HG03108 (cell line): ENCODE measurements around the gene DBP.
"Not testable (repeated sequence)": the region's sequence is repeated elsewhere in the genome, so short reads cannot be mapped to it uniquely, and the experiment has no call there.

Experiments
- ATAC-seq: cut with Tn5 transposase; IDR thresholded peaks from one replicate; pipeline ENCODE4 v1.9.1; 2021; ENCODE audit warnings: moderate library complexity; ENCODE audit not compliant: unreplicated experiment

The DBP gene

DNA sequence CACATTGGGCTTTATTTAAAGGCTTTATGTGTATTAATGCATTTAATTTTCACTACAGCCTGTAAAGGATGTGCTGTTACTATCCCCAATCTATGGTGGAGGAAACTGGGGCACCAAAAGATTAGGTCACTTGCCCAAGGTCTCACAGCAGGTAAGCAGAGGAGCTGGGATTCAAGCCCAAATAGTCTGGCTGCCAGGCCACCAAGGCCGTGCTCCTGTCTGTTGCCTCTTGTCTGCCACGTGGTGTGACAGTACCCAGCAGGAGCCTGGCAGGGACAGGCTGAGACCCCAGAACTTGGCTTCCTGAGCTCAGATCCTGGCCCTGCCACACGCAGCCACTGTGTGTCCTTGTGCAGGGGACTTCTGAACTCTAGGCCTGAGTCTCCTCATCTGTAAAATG lies 31.2 kb upstream of the DBP start:
- ATAC-seq, result no peak

DNA sequence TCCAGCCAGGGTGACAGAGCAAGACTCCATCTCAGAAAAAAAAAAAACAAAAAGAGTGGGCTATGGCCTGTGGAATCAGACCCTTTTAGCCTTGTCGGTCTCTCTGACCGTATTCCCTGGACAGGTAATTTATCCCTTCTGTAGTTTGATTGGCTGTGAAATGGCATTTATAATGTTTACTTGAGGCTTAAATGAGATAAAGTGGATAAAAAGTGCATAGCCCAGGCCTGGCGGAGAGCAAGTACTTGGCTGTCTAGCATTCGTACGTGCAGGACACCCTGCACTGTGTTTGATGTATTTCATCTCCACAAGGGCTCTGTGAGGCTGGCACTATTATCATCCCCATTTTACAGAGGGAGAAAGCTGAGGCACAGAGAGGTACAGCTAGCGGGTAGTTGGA lies 28.6 kb upstream of the DBP start:
- ATAC-seq, result no peak

DNA sequence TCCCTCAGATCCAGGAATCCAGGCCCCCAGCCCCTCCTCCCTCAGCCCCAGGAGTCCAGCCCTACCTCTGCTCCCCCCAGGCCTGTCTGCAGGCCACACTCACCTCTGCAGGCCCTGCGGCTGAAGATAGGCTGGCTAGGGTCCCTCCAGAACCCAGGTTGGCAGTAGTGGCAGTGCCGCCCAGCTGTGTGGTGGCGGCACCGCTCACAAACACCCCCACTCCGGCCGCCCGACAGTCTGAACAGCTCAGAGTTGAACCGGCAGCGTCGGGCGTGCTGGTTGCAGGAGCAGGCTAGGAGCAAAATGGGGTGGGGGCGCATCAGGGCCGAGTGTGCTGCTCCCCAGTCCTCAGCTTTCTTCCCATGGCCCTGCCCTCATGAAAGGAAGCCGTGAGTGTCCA lies 27.3 kb upstream of the DBP start:
- ATAC-seq, result no peak

DNA sequence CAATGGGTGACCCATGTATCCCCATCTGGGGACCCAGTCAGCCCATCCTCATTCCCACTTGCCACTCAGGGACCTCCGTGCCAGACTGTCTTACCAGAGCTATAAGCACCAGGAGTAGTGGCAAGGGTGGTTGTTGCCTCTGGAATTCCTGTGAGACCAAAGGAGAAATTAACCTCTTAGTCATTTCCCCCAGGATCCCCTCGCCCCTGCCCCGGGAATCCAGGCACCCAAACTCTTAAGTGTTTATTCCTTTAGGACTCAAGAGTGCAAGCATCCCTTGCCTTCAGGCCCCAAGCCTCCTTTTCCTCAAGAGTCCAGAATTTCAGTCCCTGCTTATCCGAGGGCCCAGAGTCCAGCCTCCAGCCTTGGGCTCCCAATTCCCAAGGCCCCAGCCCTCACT lies 26.5 kb upstream of the DBP start:
- no peak for ATAC-seq

DNA sequence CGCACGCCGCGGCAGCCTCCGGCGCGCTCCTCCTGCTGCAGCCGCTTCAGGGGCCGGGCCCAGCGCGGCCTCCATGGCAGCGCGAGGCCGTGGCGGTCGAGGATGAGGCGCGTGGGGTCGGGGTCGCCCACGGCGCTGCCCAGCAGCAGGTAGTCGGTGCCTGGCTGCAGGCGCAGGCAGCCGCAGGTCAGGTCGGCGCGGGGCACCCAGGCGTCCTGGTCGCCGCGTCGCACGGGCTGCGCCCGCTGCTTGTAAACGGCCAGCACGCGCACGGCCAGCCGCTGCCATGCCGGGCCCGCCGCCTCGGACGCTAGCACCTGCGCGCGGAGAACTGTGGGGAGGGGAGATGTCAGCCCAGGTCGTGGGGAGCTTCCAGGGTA lies 24.5 kb upstream of the DBP start:
- no peak for ATAC-seq

DNA sequence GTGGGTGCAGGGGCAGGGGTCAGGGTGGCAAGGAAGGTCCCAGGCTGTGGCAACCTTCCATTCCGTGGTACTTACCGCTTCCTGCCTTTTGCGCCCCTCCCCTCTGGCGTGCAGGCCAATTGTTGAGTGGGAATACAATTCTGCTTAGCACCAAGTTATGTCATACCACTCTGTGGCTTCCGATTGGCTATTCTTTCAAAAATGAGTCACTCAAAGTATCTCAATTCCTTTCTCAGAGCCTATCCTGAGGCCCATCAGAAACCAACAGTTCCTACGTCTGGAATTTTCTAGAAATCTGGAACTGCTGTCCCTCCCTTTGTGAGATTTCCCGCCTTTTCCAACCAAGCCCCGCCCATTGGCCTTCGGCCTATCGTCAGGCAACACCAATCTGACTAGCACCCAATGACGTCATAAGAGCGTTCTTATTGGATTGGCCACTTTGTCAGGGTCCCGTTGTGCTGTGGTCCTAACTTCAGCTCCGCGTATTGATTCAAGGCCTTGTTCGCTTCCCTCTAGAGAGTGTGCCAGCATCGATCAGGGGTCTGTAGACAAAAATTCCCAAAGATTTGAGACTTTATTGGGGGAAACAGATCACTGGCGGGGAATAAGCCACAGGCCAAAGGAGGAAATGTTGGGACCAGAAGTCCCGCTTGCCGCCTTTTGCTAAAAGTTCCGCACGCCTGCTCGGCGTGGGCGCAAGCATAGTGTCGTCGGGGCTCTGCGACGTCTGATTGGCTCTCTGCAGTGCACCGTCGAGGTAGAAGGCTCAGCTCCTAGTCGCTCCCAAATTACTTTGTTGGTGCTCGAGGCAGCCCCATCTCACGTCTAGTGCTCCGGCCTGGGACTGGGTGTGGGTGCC lies 23.9 kb upstream of the DBP start:
- peak; percentile 71 for ATAC-seq

DNA sequence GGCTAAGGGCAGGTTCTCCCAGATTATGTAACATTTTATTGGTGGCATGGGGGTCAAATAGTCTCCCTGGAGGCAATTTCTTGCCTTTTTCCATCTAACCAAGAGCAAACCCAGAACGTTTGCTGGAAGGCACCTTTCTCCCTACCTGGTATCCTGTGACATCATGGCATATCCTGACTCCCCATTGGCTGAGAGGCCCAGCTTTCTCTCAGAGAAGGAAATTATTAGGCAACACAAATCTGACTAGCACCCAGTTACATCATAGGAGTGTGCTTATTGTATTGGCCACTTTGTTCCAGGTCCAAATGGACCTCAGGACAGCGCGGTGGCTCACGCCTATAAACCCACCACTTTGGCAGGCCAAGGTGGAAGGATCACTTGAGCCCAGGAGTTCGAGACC lies 22.6 kb upstream of the DBP start:
- ATAC-seq, result no peak

DNA sequence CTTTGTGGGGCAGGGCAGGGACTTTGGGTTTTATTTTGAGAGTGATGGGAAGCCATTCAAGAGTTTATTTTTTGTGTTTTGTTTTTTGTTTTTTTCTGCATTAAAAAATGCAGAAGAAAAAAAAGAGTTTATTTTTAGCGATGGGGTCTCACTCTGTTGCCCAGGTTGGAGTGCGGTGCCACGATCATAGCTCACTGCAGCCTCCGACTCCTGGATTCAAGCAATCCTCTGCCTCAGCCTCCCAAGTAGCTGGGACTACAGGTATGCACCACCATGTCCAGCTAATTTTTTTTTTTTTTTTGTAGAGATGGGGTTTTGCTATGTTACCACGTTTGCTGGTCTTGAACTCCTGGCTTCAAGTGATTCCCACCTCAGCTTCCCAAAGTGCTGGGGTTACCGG lies 21.3 kb upstream of the DBP start:
- ATAC-seq, result no peak

DNA sequence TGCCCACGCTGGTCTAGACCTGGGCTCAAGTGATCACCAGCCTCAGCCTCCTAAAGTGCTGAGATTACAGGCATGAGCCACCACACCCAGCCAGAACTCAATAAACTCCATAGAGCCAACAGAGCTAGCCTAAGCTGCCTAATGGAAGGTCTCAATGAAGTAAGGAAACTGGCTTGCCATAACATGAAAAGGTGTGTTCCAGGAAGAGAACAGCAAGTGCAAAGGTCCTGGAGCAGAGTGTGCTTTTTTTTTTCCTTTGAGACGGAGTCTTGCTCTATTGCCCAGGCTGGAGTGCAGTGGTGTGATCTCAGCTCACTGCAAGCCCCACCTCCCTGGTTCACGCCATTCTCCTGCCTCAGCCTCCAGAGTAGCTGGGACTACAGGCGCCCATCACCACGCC lies 20.6 kb upstream of the DBP start:
- not testable (repeated sequence) for ATAC-seq

DNA sequence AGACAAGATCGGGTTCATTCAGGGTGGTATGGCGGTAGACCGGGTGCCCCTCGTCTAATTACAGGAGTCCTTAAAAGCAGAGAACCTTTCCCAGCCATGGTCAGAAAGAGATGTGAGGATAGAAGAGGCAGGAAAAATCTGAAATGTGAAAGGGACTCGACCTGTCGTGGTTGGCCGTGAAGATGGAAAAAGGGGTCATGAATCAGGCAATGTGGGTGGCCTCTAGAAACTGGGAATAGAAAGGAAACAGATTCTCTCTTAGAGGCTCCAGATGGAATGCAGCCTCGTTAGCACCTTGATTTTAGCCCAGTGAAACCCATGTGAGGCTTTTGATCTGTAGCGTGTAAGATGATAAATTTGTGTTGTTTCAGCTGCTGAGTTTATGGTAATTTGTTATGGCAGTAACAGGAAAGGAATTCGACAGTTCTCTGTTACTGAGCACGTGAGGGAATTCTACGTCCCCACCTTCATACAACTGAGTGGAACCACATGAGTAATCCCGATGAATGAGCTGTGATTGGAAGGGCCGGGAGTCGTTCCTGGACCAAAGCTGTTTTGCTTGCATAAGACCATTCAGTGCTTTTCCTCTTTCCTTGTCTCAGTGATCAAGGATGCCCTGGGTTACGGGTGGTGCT lies 19.8 kb upstream of the DBP start:
- ATAC-seq, result no peak

DNA sequence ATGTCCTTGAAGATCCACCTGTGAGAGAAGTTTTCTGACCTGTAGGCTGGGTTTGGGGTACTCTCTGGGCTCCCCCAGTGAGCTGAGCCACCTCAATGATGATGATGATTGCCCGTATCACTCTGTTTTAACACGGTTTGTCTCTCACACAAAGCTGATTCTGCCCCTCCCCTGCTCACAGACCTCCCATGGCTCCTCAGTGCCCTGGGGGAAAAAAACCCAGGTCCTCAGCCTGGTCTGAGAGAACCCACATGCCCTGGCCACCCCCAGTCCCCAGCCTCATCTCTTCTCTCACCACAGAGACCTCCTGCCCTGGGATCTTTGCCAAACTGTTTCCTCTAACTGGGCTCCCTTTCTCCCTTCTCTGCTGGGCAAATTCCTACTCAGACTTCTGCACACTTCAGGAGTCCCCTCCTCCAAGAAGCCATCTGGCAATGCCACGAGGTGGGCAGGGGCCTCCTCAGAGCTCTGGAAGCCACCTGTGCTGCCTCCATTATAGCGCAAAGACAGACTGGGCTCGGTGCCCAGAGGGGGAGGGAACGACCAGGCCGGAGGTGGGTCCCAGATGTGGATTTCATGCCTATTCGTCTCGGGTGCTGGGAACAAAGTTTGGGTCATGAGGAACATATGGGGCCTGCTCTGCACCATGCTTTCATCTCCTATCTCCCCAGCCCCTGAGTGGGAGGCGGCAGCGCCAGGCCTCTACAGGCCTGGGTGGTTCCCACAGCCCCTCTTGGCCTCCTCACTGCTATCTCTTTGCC lies 17.3 kb upstream of the DBP start:
- ATAC-seq, result no peak

DNA sequence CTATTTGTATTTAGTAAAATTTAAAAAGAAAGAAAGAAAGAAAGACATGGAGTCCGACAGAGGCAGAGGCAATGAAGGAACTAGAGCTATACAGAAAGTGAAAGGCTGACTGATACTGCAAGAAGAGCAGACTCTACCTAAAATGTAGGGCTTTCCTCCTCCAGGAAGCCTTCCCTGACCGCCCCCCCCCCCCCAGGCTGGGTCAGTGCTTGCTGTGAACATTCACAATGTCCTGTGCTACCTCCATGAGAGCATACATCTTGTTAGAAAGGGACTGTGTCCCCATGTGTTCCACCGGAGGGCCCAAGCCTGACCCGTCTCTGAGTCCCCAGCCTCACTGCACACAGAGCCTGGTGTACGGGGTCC lies 14.5 kb upstream of the DBP start:
- ATAC-seq, result no peak

DNA sequence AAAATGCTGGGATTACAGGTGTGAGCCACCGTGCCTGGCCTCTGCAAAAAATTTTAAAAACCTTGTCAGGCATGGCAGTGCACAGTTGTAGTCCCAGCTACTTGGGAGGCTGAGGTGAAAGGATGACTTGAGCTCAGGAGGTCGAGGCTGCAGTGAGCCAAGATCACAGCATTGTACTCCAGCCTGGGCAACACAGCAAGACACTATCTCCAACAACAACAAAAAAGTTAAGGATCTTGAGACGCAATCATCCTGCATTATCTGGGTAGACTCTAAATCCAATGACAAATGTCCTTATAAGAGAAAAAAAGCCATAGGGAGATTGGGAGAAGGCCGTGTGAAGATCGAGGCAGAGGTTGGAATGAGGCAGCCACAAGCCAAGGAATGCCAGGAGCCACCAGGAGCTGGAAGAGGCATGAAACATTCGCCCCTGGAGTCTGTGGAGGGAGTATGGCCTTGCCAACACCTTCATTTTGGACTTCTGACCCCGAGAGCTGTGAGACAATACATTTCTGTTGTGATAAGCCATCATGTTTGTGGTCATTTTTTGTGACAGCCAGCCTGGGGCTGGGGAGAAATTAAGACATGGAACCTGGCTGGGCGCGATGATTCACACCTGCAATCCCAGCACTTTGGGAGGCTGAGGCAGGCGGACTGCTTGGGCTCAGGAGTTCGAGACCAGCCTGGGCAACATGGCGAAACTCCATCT lies 13.9 kb upstream of the DBP start:
- ATAC-seq, result no peak

DNA sequence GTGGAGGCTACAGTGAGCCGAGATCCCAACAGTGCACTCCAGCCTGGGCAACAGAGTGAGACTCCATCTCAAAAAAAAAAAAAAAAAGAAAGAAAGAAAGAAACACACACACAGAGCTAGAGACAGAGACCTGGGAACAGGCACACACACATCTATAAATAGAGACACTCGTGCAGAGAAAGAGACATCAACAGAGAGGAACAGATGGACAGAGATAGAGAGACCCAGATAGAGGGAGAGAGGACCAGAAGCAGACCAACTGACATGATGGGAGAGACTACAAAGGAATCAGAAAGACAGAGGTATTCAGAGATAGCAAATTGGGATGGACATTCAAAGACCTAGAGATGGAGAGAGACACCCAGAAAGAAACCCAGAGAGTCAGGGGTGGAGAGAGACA lies 11.0 kb upstream of the DBP start:
- ATAC-seq, result no peak

DNA sequence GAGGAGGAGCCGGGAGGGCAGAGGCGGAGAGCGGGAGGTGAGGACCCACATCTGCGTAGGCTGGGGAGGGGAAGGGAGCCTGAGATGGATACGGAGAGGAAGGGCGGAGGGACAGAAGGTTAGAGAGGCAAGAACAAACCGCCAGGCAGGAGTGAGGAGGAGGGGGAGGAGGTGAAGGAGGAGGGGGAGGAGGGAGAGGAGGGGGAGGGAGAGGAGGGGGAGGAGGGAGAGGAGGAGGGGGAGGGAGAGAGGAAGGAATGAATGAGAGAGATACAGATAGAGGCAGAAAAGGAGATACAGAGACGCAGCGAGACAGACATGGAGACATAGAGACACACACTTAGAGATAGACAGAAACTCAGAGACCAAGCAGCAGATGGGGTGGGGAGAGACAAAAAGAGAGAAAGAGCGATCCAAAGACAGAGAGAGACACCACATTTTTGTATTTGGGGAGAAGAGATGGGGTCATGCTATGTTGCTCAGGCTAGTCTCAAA lies 9.6 kb upstream of the DBP start:
- no peak for ATAC-seq

DNA sequence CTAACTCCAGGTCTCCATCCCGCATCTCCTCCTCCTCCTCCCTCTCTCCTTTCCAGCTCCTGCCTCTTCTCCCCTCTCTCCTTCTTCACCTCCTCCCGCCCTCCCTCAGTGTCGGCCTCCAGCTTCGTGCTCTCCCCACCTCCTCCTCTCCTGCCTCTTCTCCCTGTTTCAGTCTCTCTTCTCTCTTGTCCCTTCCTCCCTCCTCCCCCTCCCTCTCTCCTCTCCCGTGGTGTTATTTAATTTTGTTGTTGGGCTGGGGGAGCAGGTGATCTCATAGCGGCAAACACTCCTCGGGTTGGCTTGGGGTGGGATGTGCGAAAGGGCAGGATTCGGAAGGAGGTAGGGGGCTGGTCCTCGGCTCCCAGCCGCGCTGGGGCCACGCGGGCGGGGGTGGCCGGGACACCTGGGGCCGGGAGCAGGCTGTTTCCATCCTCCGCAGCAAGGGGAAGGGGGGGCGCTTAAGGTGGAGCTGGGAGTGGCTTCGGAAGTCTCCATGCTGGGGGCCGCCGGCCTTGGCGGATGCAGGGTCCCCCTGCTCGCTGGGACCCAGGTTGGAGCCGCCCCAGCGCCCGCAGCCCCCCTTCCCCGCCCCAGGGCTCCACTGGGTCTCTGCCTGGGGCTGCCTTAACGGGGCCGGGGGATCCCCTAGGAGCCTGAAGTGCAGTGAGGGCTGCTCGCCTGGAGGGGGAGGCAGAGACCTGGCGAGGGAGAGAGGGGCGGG lies 9.0 kb upstream of the DBP start, which contains the start of gene CA11:
Gene CA11 (minus strand): TSS at position 187 of the 721 bp plus-strand sequence. CDS start 555 bp downstream, outside the sequence.
- peak; percentile 71 for ATAC-seq

DNA sequence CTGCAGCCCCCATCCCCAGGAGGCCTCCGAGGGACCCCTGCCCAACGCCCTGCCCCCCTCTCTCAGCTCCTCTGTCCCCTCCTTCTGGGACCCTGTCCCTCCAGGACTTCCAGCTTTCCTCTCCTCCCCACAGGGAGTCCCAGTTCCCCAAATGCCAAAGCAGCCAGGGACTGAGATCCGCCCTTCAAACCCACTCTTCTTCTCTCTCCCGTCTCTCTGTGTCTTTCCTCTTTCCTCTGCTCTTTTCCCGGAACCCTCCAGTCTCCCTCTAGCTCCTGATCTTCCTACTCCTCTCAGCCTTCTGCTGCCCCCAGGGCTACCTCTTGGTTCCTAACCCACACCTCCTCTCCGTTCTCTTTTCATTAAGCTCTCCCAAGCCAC lies 8.4 kb upstream of the DBP start:
- no peak for ATAC-seq

DNA sequence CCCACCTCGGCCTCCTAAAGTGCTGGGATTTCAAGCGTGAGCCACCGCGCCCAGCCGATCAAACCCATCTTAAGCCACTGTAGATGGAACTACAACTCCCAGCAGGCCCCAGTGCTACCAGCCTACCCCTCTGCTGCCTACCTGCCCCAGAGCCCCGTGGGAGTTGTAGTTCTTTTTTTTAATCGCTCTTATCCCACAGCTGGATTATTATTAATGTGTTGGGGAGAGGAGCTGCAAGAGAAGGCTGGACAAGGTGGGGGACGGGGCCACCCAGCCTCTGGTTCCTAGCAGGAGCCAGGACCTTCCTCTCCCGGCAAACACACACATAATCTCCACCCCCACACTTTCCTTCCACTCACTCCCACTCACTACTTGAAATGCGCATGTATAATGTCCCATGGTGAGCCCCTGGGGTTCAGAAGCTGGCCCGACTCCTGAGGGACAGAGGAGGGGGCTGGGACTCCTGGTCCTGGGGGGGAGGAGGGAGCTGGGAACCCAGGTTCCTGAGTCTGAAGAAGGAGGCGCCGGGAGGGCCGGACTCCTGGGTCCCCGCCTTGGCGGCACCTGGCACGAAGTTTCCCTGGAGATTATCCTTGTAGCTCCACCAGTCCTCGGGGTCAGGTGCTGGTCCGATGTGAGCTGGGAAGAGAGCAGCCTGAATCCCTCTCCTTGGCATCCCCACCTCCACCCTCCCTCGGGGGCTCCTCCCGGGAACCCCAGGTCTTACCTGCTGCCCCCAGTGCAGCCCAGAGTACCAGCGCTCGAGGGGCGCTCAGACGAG lies 7.8 kb upstream of the DBP start:
- ATAC-seq, result peak; percentile 42

DNA sequence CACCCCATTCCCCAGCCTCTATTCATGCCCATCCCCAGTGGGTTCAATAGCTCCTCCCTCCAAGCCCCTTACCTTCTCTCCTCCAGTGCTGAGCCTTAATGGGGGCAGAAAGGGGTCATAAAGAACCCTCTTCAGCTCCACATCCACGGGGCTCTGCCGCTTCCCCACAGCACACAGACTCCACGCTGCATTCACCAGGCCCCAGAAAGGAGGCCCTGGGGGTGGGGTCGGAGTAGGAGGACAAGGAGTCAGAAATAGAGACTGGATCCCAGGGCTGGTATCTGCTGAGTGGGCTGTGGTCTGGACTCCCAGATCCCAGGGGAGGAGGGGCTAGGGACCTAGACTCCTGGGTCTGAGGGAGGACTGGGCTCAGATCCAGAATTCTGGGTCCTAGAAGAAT lies 7.2 kb upstream of the DBP start:
- ATAC-seq, result no peak

DNA sequence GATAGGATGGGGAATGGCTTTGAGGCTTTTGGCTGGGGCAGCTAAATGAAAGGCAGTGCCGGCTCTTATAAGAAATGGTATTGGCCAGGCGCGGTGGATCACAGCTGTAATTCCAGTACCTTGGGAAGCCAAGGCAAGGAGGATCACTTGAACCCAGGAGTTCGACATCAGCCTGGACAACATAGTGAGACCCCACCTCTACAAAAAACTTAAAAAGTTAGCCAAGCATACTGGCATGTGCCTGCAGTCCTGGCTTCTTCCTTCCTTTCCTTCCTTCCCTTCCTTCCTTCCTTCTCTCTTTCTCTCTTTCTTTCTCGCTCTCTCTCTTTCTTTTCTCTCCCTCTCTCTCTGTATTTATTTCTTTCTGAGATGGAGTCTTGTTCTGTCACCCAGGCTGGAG lies 5.7 kb upstream of the DBP start:
- no peak for ATAC-seq
